ENCODE data around the gene SPTB.

Gene SPTB

DNA sequence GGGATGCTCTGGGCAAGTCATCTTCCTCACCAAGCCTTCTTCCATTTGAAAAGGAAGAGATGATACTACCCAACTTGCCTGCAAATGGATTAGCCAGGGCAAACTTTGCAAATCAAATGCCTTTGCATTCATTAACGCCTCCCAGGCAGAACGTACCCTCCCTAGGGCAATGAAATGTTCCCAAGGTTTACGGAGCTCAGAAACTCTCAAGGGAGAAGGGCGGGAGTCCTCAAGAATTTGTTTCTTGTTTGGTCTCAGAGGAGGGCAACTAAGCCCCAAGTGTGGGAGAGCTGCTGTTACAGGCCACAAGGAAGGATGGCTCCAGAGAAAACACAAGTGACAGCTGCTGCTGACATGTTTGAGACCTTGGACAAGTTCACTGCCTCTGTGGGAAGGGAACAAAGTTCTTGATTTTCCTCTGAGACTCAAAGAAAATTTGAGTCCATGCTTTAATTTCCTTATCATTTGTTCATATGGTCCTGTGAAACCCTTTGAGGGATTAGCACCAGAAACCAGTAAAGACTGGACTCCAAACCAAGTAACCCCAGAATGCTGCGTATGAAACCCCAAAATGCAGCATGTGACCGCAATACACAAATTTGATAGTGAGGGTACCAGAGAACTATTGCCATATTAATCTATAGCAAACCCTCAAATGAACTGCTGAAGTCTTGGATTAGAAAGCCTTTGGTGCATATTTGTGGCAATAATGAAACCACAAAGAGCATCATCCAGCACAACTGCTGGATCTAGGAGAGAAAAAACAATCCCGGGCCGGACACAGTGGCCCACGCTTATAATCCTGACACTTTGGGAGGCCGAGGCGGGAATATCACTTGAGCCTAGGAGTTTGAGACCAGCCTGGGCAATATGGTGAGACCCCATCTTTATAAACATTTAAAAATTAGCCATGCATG, 22.9 kb downstream of the SPTB start:
- Histone ChIP-seq H3K27me3 (ENCODE audit: insufficient read depth, low read length) (peaks cover 16% of the 10 kb centered on the region), H3K4me3 (ENCODE audit: low read length) (no peak overlapping the region), H3K4me1 (ENCODE audit: insufficient read depth, low read length) (no peaks in the 10 kb centered on the region), H2AFZ (ENCODE audit: low read depth, low read length) (no peak overlapping the region), H3K36me3 (ENCODE audit: insufficient read depth, low read length) (no peaks in the 10 kb centered on the region), H3K9me3 (ENCODE audit: low read length) (no peaks in the 10 kb centered on the region)

- no peaks in the 10 kb centered on the region for H3K4me1 ChIP-seq (ENCODE audit: insufficient read depth, low read length)
- peaks cover 16% of the 10 kb centered on the region for H3K27me3 ChIP-seq (ENCODE audit: insufficient read depth, low read length)
- H3K36me3 ChIP-seq (ENCODE audit: insufficient read depth, low read length) = no peaks in the 10 kb centered on the region
- H3K4me3 ChIP-seq (ENCODE audit: low read length) = no peak overlapping the region
- no peaks in the 10 kb centered on the region for H3K9me3 ChIP-seq (ENCODE audit: low read length)
- H2AFZ ChIP-seq (ENCODE audit: low read depth, low read length) = no peak overlapping the region
These were observed 23.8 kb downstream of the SPTB start for GRCh38 chr14:64855721-64856528.

DNA sequence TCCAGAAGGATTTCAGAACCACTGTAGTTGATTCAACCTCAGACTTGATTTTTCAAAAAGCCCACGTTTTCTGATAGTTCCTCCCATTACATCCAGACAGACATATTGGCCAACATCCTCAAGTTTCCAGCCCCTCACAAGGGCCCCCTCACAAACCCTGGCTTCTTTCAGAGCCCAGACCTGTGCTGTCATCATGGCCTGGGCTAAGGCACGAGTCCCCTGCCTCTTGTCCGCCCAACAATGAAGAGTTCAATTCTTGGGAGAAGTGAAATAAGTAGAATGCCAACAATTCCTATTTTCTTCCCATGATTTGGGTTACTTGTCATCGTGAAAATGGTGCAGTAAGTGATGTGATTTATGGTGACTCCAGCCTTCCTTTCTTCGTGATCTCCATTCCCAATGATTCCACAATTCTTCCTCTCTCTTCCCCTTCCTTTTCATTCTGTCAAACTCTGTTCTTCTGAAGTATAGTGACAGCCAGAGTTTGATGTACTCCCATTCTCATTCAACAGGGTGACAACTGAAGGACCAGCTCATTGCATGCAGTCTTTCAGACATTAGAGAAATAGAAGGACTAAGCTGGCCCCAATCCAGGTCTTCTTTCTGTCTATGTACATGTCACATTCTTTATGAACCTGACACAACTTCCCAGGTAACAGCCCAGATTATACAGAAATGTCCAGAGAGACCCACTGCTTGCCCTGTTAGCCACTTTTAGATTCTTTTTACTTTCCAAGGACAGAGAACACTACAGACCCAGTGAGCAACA, 29.2 kb downstream of the SPTB start:
- Histone ChIP-seq H3K4me1 (ENCODE audit: insufficient read depth, low read length) (no peaks in the 10 kb centered on the region), H3K9me3 (ENCODE audit: low read length) (no peaks in the 10 kb centered on the region), H2AFZ (ENCODE audit: low read depth, low read length) (no peak overlapping the region), H3K36me3 (ENCODE audit: insufficient read depth, low read length) (no peaks in the 10 kb centered on the region), H3K27me3 (ENCODE audit: insufficient read depth, low read length) (peaks cover 24% of the 10 kb centered on the region), H3K4me3 (ENCODE audit: low read length) (no peak overlapping the region)

GRCh38 chr14:64849940-64850339, 29.8 kb downstream of the SPTB start:
- Histone ChIP-seq H3K4me3 (ENCODE audit: low read length) (no peak overlapping the region), H3K4me1 (ENCODE audit: insufficient read depth, low read length) (no peaks in the 10 kb centered on the region), H3K27me3 (ENCODE audit: insufficient read depth, low read length) (peaks cover 28% of the 10 kb centered on the region), H2AFZ (ENCODE audit: low read depth, low read length) (no peak overlapping the region), H3K9me3 (ENCODE audit: low read length) (no peaks in the 10 kb centered on the region), H3K36me3 (ENCODE audit: insufficient read depth, low read length) (no peaks in the 10 kb centered on the region)

- Histone ChIP-seq H3K27me3 (ENCODE audit: insufficient read depth, low read length) (peaks cover 37% of the 10 kb centered on the region), H3K4me3 (ENCODE audit: low read length) (no peak overlapping the region), H3K4me1 (ENCODE audit: insufficient read depth, low read length) (no peaks in the 10 kb centered on the region), H2AFZ (ENCODE audit: low read depth, low read length) (no peak overlapping the region), H3K9me3 (ENCODE audit: low read length) (no peaks in the 10 kb centered on the region), H3K36me3 (ENCODE audit: insufficient read depth, low read length) (no peaks in the 10 kb centered on the region)
These were observed 31.5 kb downstream of the SPTB start for GRCh38 chr14:64848239-64848638.

DNA sequence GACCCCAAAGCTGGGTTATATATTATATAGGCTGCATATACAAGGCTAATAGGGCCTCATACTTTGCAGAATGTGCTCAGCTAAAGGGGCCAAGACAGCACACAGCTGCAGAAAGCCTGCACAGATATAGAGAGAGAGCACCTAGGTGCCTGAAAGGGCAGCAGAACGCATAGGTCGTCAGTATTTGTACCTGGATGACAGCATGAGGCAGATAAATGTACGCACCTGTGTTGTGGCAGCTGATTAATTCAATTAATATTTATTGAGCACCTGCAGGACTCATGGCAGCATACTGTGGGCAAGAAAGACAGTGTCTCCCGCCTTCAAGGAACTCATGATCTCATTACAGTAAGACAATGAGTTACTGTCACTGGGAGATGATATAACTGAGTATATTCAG, 33.4 kb downstream of the SPTB start:
- no peaks in the 10 kb centered on the region for H3K36me3 ChIP-seq (ENCODE audit: insufficient read depth, low read length)
- H3K27me3 ChIP-seq (ENCODE audit: insufficient read depth, low read length) = peaks cover 41% of the 10 kb centered on the region
- H3K9me3 ChIP-seq (ENCODE audit: low read length) = no peaks in the 10 kb centered on the region
- no peak overlapping the region for H3K4me3 ChIP-seq (ENCODE audit: low read length)
- H2AFZ ChIP-seq (ENCODE audit: low read depth, low read length) = no peak overlapping the region
- H3K4me1 ChIP-seq (ENCODE audit: insufficient read depth, low read length) = no peaks in the 10 kb centered on the region

DNA sequence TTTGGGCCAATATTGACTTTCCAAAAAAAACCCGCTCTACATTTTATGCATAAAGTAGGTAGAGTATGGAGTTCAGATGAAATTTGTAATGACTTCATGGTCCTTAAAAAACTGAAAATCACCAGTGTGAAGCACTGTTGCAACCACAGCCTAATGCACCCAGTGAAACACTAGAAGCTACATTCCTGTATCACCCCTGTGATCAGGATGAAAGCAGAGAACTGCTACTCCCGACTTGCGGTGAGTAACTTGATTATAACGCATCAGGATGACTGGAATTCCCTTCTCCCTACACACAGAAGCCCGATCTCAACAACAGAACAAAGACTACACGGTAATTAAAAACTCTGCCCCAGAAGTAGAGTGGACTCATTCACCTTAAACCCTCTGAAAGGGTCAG, 33.8 kb downstream of the SPTB start:
- H3K36me3 ChIP-seq (ENCODE audit: insufficient read depth, low read length) = no peaks in the 10 kb centered on the region
- H3K9me3 ChIP-seq (ENCODE audit: low read length) = no peaks in the 10 kb centered on the region
- H3K4me3 ChIP-seq (ENCODE audit: low read length) = no peak overlapping the region
- no peaks in the 10 kb centered on the region for H3K4me1 ChIP-seq (ENCODE audit: insufficient read depth, low read length)
- H2AFZ ChIP-seq (ENCODE audit: low read depth, low read length) = no peak overlapping the region
- peaks cover 41% of the 10 kb centered on the region for H3K27me3 ChIP-seq (ENCODE audit: insufficient read depth, low read length)

GRCh38 chr14:64844969-64845536, 34.7 kb downstream of the SPTB start:
- Histone ChIP-seq H3K36me3 (ENCODE audit: insufficient read depth, low read length) (no peaks in the 10 kb centered on the region), H3K9me3 (ENCODE audit: low read length) (no peaks in the 10 kb centered on the region), H2AFZ (ENCODE audit: low read depth, low read length) (no peak overlapping the region), H3K4me1 (ENCODE audit: insufficient read depth, low read length) (no peaks in the 10 kb centered on the region), H3K4me3 (ENCODE audit: low read length) (no peak overlapping the region), H3K27me3 (ENCODE audit: insufficient read depth, low read length) (peaks cover 41% of the 10 kb centered on the region)

- Histone ChIP-seq H3K4me3 (ENCODE audit: low read length) (no peak overlapping the region), H3K27me3 (ENCODE audit: insufficient read depth, low read length) (peaks cover 41% of the 10 kb centered on the region), H3K9me3 (ENCODE audit: low read length) (no peaks in the 10 kb centered on the region), H3K4me1 (ENCODE audit: insufficient read depth, low read length) (no peaks in the 10 kb centered on the region), H2AFZ (ENCODE audit: low read depth, low read length) (no peak overlapping the region), H3K36me3 (ENCODE audit: insufficient read depth, low read length) (no peaks in the 10 kb centered on the region)
These were observed 35.4 kb downstream of the SPTB start for GRCh38 chr14:64844272-64844671.

DNA sequence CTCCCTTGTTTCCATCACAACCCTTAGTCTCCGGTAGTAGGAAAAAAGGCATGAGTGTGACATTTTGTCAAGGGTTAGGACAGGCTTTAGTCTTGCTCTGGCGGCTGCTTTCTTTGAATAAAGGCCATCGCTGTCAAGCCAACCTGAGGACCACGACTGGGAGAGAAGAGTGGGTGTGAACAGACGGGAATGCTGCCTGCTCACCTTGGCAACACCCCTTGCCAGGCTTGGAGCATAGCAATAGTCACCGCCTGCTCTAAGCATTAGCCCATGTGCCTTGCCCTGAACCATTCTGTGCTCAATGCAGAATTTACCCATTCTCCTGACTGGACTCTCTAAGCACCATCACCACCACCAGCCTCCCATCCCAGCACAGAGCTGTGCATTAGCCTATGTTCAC, 36.2 kb downstream of the SPTB start:
- peaks cover 38% of the 10 kb centered on the region for H3K27me3 ChIP-seq (ENCODE audit: insufficient read depth, low read length)
- no peaks in the 10 kb centered on the region for H3K36me3 ChIP-seq (ENCODE audit: insufficient read depth, low read length)
- no peak overlapping the region for H2AFZ ChIP-seq (ENCODE audit: low read depth, low read length)
- H3K9me3 ChIP-seq (ENCODE audit: low read length) = no peaks in the 10 kb centered on the region
- H3K4me1 ChIP-seq (ENCODE audit: insufficient read depth, low read length) = no peaks in the 10 kb centered on the region
- no peak overlapping the region for H3K4me3 ChIP-seq (ENCODE audit: low read length)

GRCh38 chr14:64841772-64842750, 37.6 kb downstream of the SPTB start:
- Histone ChIP-seq H3K4me1 (ENCODE audit: insufficient read depth, low read length) (no peaks in the 10 kb centered on the region), H3K9me3 (ENCODE audit: low read length) (no peaks in the 10 kb centered on the region), H3K27me3 (ENCODE audit: insufficient read depth, low read length) (peaks cover 32% of the 10 kb centered on the region)

More at GRCh38 chr14:64841772-64842750, 37.6 kb downstream of the SPTB start:
- H2AFZ ChIP-seq (ENCODE audit: low read depth, low read length) = no peak overlapping the region
- H3K36me3 ChIP-seq (ENCODE audit: insufficient read depth, low read length) = no peaks in the 10 kb centered on the region
- no peak overlapping the region for H3K4me3 ChIP-seq (ENCODE audit: low read length)

Measured in neuron (in vitro differentiated cells).